K562 (cell line): ENCODE results near the gene CMIP. TPM values are rescaled to one million over a fixed set of nuclear protein-coding genes. Genes with fewer than 3 reads are reported as not detected.
A peak's percentile ranks its signal among the peaks of the same experiment; 100 is the strongest.

ENCODE experiments used
- DEAF1 ChIP-seq: fragments of 450-650 bp; formaldehyde crosslinking; IDR thresholded peaks from 2 replicates; pipeline ENCODE4 v1.4.0; 2020; ENCODE audit warnings: mild to moderate bottlenecking, moderate library complexity
- FOXK1 ChIP-seq: sonication (generic); formaldehyde crosslinking; IDR thresholded peaks from 2 replicates; pipeline ENCODE4 v1.8.0; 2022; ENCODE audit warnings: missing genetic modification reagents, mild to moderate bottlenecking, borderline replicate concordance
- HNRNPL ChIP-seq: fragments of 200-400 bp; formaldehyde crosslinking; IDR thresholded peaks from 2 replicates; pipeline ENCODE4 v1.6.1; 2017; ENCODE audit warnings: low read depth, mild to moderate bottlenecking, low read length
- MED1 ChIP-seq: sonication (generic); formaldehyde crosslinking; IDR thresholded peaks from 2 replicates; pipeline ENCODE4 v1.8.1; 2023; ENCODE audit warnings: missing genetic modification reagents, borderline replicate concordance
- WHSC1 ChIP-seq: IDR thresholded peaks from one replicate; pipeline ENCODE4 v1.6.1; 2012; ENCODE audit warnings: low read length, control low read depth, inconsistent platforms
- ZBTB9 ChIP-seq: fragments of 450-650 bp; formaldehyde crosslinking; IDR thresholded peaks from 2 replicates; pipeline ENCODE4 v1.4.0; 2020; ENCODE audit warnings: mild to moderate bottlenecking, moderate library complexity
- ZNF318 ChIP-seq, 2 experiments: fragments of 450-650 bp; IDR thresholded peaks; 2 replicates each; pipeline ENCODE4 v1.6.1; 2016; ENCODE audit warnings: mild to moderate bottlenecking in 2 of 2, borderline replicate concordance in 1 of 2, low read depth in 1 of 2, moderate library complexity in 1 of 2
- polyA plus RNA-seq, 8 experiments: library from polyadenylated mRNA; depleted of rRNA in 4 of 8; stranded (reverse) in 5 of 8; unstranded in 3 of 8; fragments of >200 nt; fragmentation: Nextera tagmentation in 2 of 8; fragmentation: Illumina TruSeq in 1 of 8; extraction: Ambion mirVana in 2 of 8; extraction: Trizol in 1 of 8; gene quantifications; 2 replicates each; pipeline versions ENCODE4 v1.2.1 to v1.2.3, GENCODE V29; 2011 to 2014; ENCODE audit warnings: inconsistent platforms in 1 of 8, missing spikeins in 1 of 8
- total RNA-seq, 7 experiments: library from RNA; depleted of rRNA in 6 of 7; stranded (reverse); fragments of >200 nt in 6 of 7; fragmentation: Illumina TruSeq in 2 of 7; extraction: Trizol in 2 of 7; gene quantifications; 2 replicates each; pipeline versions ENCODE4 v1.2.1 to v1.2.3, GENCODE V29; 2011 to 2021; ENCODE audit warnings: low replicate concordance in 1 of 7

Gene CMIP
- total and polyA plus RNA-seq, 9 of the 15 experiments (the other 6 are each of a cell fraction or from before 2014, with no cell fraction given), result 0.94 to 82.5 (median 10.3) TPM

- TF ChIP-seq ZNF318 (IDR thresholded peaks at IDR 0.05; ENCODE audit: borderline replicate concordance in 1 of 2, low read depth in 1 of 2) (peak in 1 of 2 experiments; percentile 82; a peak in 2 of 4 replicates), WHSC1 (peak; percentile 43), DEAF1 (no peak), MED1 (CRISPR knock-in tag) (no peak), FOXK1 (CRISPR knock-in tag) (no peak), ZBTB9 (CRISPR knock-in tag) (no peak), HNRNPL (no peak)
Measured at GRCh38 chr16:81493755-81494433, 49.3 kb downstream of the CMIP start (continued).
